H1 (cell line): Measurements from ENCODE around the gene MT4. TPM values are rescaled to one million over a fixed set of nuclear protein-coding genes. Genes with fewer than 3 reads are reported as not detected.

Source experiments
- CTCF ChIA-PET: fragments of 300-600 bp; sonication (Branson Sonifier 250); formaldehyde crosslinking; loops from one replicate; lab custom pipeline; 2021; ENCODE audit not compliant: partially characterized antibody; lab: Charles Lee
- POLR2A ChIA-PET: fragments of 300-600 bp; sonication (Branson Sonifier 250); formaldehyde crosslinking; loops from one replicate; lab custom pipeline; 2021; ENCODE audit warnings: inconsistent platforms; ENCODE audit not compliant: partially characterized antibody; lab: Charles Lee
- DNase-seq, 2 experiments: peaks; one replicate each; pipeline versions ENCODE4 v3.0.0 to v3.0.0-alpha.2; 2010 to 2022; ENCODE audit warnings: low spot score in 2 of 2, low read depth in 1 of 2, mixed read lengths in 1 of 2
- FAIRE-seq: peaks from 2 replicates; lab custom pipeline; 2011; peaks lifted over from hg19 to GRCh38; lab: Jason Lieb, UNC
- H2AFZ ChIP-seq: 2 replicates; pipeline ENCODE4 v1.8.1; 2012; ENCODE audit warnings: low read length, inconsistent platforms
- H2AK5ac ChIP-seq: 2 replicates; pipeline ENCODE4 v1.6.1; 2013; ENCODE audit warnings: low read depth, low read length
- H2BK120ac ChIP-seq: replicated peaks from 2 replicates; pipeline ENCODE3; 2013; ENCODE audit warnings: low read depth, low read length, inconsistent platforms
- H2BK12ac ChIP-seq: 2 replicates; pipeline ENCODE4 v1.6.1; 2013; ENCODE audit warnings: low read depth, low read length
- H2BK15ac ChIP-seq: 2 replicates; pipeline ENCODE4 v1.6.1; 2013; ENCODE audit warnings: low read length
- H2BK20ac ChIP-seq: 2 replicates; pipeline ENCODE4 v1.6.1; 2013; ENCODE audit warnings: low read length
- H2BK5ac ChIP-seq: 2 replicates; pipeline ENCODE4 v1.6.1; 2013; ENCODE audit warnings: low read depth, low read length
- H3K14ac ChIP-seq: 2 replicates; pipeline ENCODE4 v1.6.1; 2013; ENCODE audit warnings: inconsistent platforms; ENCODE audit not compliant: insufficient read length
- H3K18ac ChIP-seq: 2 replicates; pipeline ENCODE4 v1.6.1; 2013; ENCODE audit warnings: low read length; ENCODE audit errors: extremely low read depth
- H3K23ac ChIP-seq: 2 replicates; pipeline ENCODE4 v1.6.1; 2013; ENCODE audit warnings: inconsistent platforms; ENCODE audit not compliant: insufficient read length
- H3K23me2 ChIP-seq: 2 replicates; pipeline ENCODE4 v1.6.1; 2013; ENCODE audit warnings: low read depth, low read length
- H3K27ac ChIP-seq: 2 replicates; pipeline ENCODE4 v1.6.1; 2011; ENCODE audit warnings: low read depth, low read length, inconsistent platforms
- H3K27me3 ChIP-seq, 4 experiments: replicated peaks in 1 of 4; 1 replicate in 1 of 4; 2 replicates in 3 of 4; pipeline versions ENCODE4 v1.6.1 to v1.8.1; 2011 to 2013; ENCODE audit warnings: low read length in 3 of 4, mild to moderate bottlenecking in 3 of 4, inconsistent platforms in 2 of 4, mixed read lengths in 2 of 4, moderate library complexity in 1 of 4; ENCODE audit not compliant: control insufficient read depth in 3 of 4, insufficient read depth in 3 of 4; ENCODE audit errors: extremely low read depth in 1 of 4
- H3K36me3 ChIP-seq, 4 experiments: 2 replicates each; pipeline versions ENCODE4 v1.6.1 to v1.8.1; 2011 to 2013; ENCODE audit warnings: mild to moderate bottlenecking in 4 of 4, low read length in 3 of 4, moderate library complexity in 2 of 4, control low read depth in 1 of 4, inconsistent platforms in 1 of 4; ENCODE audit not compliant: insufficient read depth in 4 of 4, control insufficient read depth in 2 of 4
- H3K4ac ChIP-seq: replicated peaks from 2 replicates; pipeline ENCODE3; 2013; ENCODE audit warnings: low read length, low read depth, mixed read lengths, inconsistent platforms; ENCODE audit not compliant: insufficient read length
- H3K4me1 ChIP-seq, 4 experiments: replicated peaks in 1 of 4; 1 replicate in 1 of 4; 2 replicates in 3 of 4; pipeline versions ENCODE4 v1.6.1 to v1.8.1; 2011 to 2013; ENCODE audit warnings: low read length in 3 of 4, inconsistent platforms in 2 of 4, mixed read lengths in 1 of 4; ENCODE audit not compliant: insufficient read depth in 4 of 4, control insufficient read depth in 3 of 4
- H3K4me2 ChIP-seq, 2 experiments: 2 replicates each; pipeline versions ENCODE4 v1.6.1 to v1.8.1; 2011 to 2013; ENCODE audit warnings: low read depth in 2 of 2, low read length in 2 of 2, control low read depth in 1 of 2, inconsistent platforms in 1 of 2, mild to moderate bottlenecking in 1 of 2; ENCODE audit not compliant: insufficient read depth in 1 of 2
- H3K4me3 ChIP-seq, 4 experiments: fragments of 200-600, 300-600 bp in 1 of 4; sonication (generic), shearing (Covaris generic), sonication (Bioruptor Twin) in 1 of 4; 2 replicates each; pipeline versions ENCODE4 v1.5.1 to v1.8.1; 2011 to 2016; ENCODE audit warnings: low read length in 4 of 4, low read depth in 3 of 4, control low read depth in 2 of 4, inconsistent platforms in 2 of 4, mild to moderate bottlenecking in 2 of 4, mixed read lengths in 1 of 4, moderate library complexity in 1 of 4; ENCODE audit not compliant: insufficient read depth in 2 of 4; ENCODE audit errors: extremely low read depth in 1 of 4
- H3K56ac ChIP-seq: replicated peaks from 2 replicates; pipeline ENCODE3; 2013; ENCODE audit warnings: low read depth, mild to moderate bottlenecking, mixed read lengths, low read length, inconsistent platforms; ENCODE audit not compliant: insufficient read length
- H3K79me1 ChIP-seq: 2 replicates; pipeline ENCODE4 v1.6.1; 2013; ENCODE audit warnings: low read depth, low read length, control low read depth
- H3K79me2 ChIP-seq, 2 experiments: 2 replicates each; pipeline versions ENCODE4 v1.6.1 to v1.8.1; 2012 to 2013; ENCODE audit warnings: low read length in 2 of 2, mild to moderate bottlenecking in 2 of 2, inconsistent platforms in 1 of 2; ENCODE audit not compliant: insufficient read depth in 2 of 2, control insufficient read depth in 1 of 2
- H3K9ac ChIP-seq, 4 experiments: replicated peaks in 1 of 4; 1 replicate in 1 of 4; 2 replicates in 3 of 4; pipeline versions ENCODE4 v1.6.1 to v1.8.1; 2011 to 2013; ENCODE audit warnings: low read depth in 3 of 4, low read length in 3 of 4, control low read depth in 2 of 4, mild to moderate bottlenecking in 2 of 4, moderate library complexity in 2 of 4, inconsistent platforms in 1 of 4; ENCODE audit errors: extremely low read depth in 1 of 4
- H3K9me3 ChIP-seq, 2 experiments: 2 replicates each; pipeline versions ENCODE4 v1.6.1 to v1.8.1; 2012 to 2013; ENCODE audit warnings: mild to moderate bottlenecking in 2 of 2, moderate library complexity in 2 of 2, control low read depth in 1 of 2, inconsistent platforms in 1 of 2, low read depth in 1 of 2, low read length in 1 of 2, mixed read lengths in 1 of 2; ENCODE audit not compliant: insufficient read depth in 2 of 2
- H4K20me1 ChIP-seq, 2 experiments: replicated peaks in 1 of 2; 2 replicates each; pipeline versions ENCODE3 to v1.8.1; 2011 to 2013; ENCODE audit warnings: inconsistent platforms in 2 of 2, low read length in 2 of 2, mild to moderate bottlenecking in 1 of 2; ENCODE audit not compliant: insufficient read depth in 2 of 2, control insufficient read depth in 1 of 2
- H4K5ac ChIP-seq: 2 replicates; pipeline ENCODE4 v1.6.1; 2013; ENCODE audit warnings: low read length, low read depth, mixed read lengths, inconsistent platforms; ENCODE audit not compliant: insufficient read length
- H4K8ac ChIP-seq: 2 replicates; pipeline ENCODE4 v1.8.0; 2013; ENCODE audit warnings: mild to moderate bottlenecking, moderate library complexity, low read length, inconsistent platforms; ENCODE audit not compliant: insufficient read depth; ENCODE audit errors: extremely low read depth
- H4K91ac ChIP-seq: replicated peaks from 2 replicates; pipeline ENCODE3; 2013; ENCODE audit warnings: low read length, mixed read lengths, inconsistent platforms; ENCODE audit not compliant: insufficient read length
- ASH2L ChIP-seq: fragments of 200-600, 300-600 bp; sonication (generic); IDR thresholded peaks from one replicate; pipeline ENCODE4 v1.7.1; 2017; ENCODE audit warnings: low read length
- BRCA1 ChIP-seq: IDR thresholded peaks from 2 replicates; pipeline ENCODE4 v1.6.1; 2012; ENCODE audit warnings: low read depth, low read length, improper control_type of control experiment
- CTBP2 ChIP-seq: IDR thresholded peaks from 2 replicates; pipeline ENCODE4 v1.7.0; 2011; ENCODE audit warnings: borderline replicate concordance, mild to moderate bottlenecking, moderate library complexity, mixed read lengths, low read length; ENCODE audit not compliant: insufficient read depth, insufficient read length
- KDM5A ChIP-seq: fragments of 200-600 bp; IDR thresholded peaks from 2 replicates; pipeline ENCODE4 v1.7.1; 2012; ENCODE audit warnings: mild to moderate bottlenecking, low read length, inconsistent platforms, mixed read lengths
- NANOG ChIP-seq: IDR thresholded peaks from 2 replicates; pipeline ENCODE4 v1.6.1; 2011; ENCODE audit warnings: low read length, low read depth, mild to moderate bottlenecking, inconsistent platforms; ENCODE audit not compliant: insufficient read depth, poor library complexity, severe bottlenecking
- NRF1 ChIP-seq: IDR thresholded peaks from 2 replicates; pipeline ENCODE4 v1.6.1; 2011; ENCODE audit warnings: mild to moderate bottlenecking, low read depth, low read length, improper control_type of control experiment
- PHF8 ChIP-seq: fragments of 200-600 bp; sonication (generic); conservative IDR thresholded peaks from 2 replicates; pipeline ENCODE4 v1.7.1; 2012; ENCODE audit warnings: low read depth, mild to moderate bottlenecking, inconsistent platforms, low read length, moderate library complexity
- POLR2A ChIP-seq, 2 experiments: IDR thresholded peaks; 1 replicate in 1 of 2; 2 replicates in 1 of 2; pipeline ENCODE4 v1.6.1; 2011; ENCODE audit warnings: low read depth in 2 of 2, low read length in 2 of 2, mild to moderate bottlenecking in 2 of 2; ENCODE audit errors: control extremely low read depth in 1 of 2
- RFX5 ChIP-seq: IDR thresholded peaks from 2 replicates; pipeline ENCODE4 v1.6.1; 2011; ENCODE audit warnings: low read depth, low read length, improper control_type of control experiment, borderline replicate concordance
- SP2 ChIP-seq: IDR thresholded peaks from 2 replicates; pipeline ENCODE4 v1.6.1; 2012; ENCODE audit warnings: mild to moderate bottlenecking, low read length, inconsistent platforms
- SP4 ChIP-seq: IDR thresholded peaks from 2 replicates; pipeline ENCODE4 v1.6.1; 2012; ENCODE audit warnings: low read length, inconsistent platforms
- TAF7 ChIP-seq: optimal IDR thresholded peaks from 2 replicates; pipeline ENCODE3; 2011; ENCODE audit warnings: low read depth, mild to moderate bottlenecking, inconsistent platforms, low read length, moderate library complexity, borderline replicate concordance
- TCF12 ChIP-seq: IDR thresholded peaks from 2 replicates; pipeline ENCODE4 v1.6.1; 2011; ENCODE audit warnings: low read depth, mild to moderate bottlenecking, low read length
- ZNF274 ChIP-seq: IDR thresholded peaks from 2 replicates; pipeline ENCODE4 v1.7.0; 2012; ENCODE audit warnings: low read length, borderline replicate concordance; ENCODE audit errors: extremely low read depth
- WGBS, 2 experiments: shearing (Covaris generic) in 1 of 2; methylation state at CpG; one replicate each; pipeline versions ENCODE4 v1.1.6 to v1.1.7; 2013 to 2015; ENCODE audit warnings: low lambda C conversion rate in 2 of 2, mixed read lengths in 2 of 2, inconsistent platforms in 1 of 2, low coverage in 1 of 2, missing lambda C conversion rate in 1 of 2; ENCODE audit not compliant: insufficient replicate concordance in 2 of 2, insufficient coverage in 1 of 2, insufficient read length in 1 of 2; ENCODE audit errors: extremely low coverage in 1 of 2, missing lambda C conversion rate in 1 of 2; 5-methylcytosine and 5-hydroxymethylcytosine counted together
- polyA plus RNA-seq, 7 experiments: library from polyadenylated mRNA; depleted of rRNA in 3 of 7; stranded (reverse) in 5 of 7; unstranded in 2 of 7; fragments of >200 nt in 5 of 7; fragments of 200-250 nt in 2 of 7; gene quantifications; 1 replicate in 5 of 7; 2 replicates in 1 of 7; 4 replicates in 1 of 7; pipeline versions ENCODE4 v1.2.1 to v1.2.3, GENCODE V29; 2011 to 2013; ENCODE audit warnings: missing spikeins in 2 of 7, mixed read lengths in 2 of 7
- total RNA-seq: library from RNA; stranded (reverse); fragmentation: NEBNext Ultra II Directional; extraction: Animal tissue kit (Norgen Biotek cat#: 25700); gene quantifications from 2 replicates; pipeline ENCODE4 v1.2.1, GENCODE V29; 2021

Gene MT4
- total and polyA plus RNA-seq, 2 of the 8 experiments (the other 6 are each of a cell fraction or from before 2014, with no cell fraction given), result not detected

- Histone ChIP-seq H2BK15ac (no peak overlapping the region), H2AK5ac (no peak overlapping the region), H2BK120ac (no peak overlapping the region), H3K27ac (no peak overlapping the region)
- POLR2A ChIA-PET, result interaction anchor here (1.2 kb wide), 1 partner anchor 23 kb away, joined by 3 read pairs; no protein-coding TSS in a partner anchor
- TF ChIP-seq PHF8 (no peak), KDM5A (no peak), BRCA1 (no peak), POLR2A (IDR thresholded peaks at IDR 0.05; ENCODE audit: control extremely low read depth in 1 of 2, low read depth in 2 of 2, low read length in 2 of 2) (no peak), SP4 (no peak), TCF12 (no peak), CTBP2 (no peak), NRF1 (no peak), ASH2L (no peak), NANOG (no peak), SP2 (no peak), RFX5 (no peak), TAF7 (no peak), ZNF274 (no peak)
- TF ChIP-seq, all 59 proteins: peak for 0
- Histone ChIP-seq H3K4me1 (no peaks in the 10 kb centered on the region), H3K79me1 (no peaks in the 10 kb centered on the region), H4K91ac (no peak overlapping the region), H3K9me3 (peaks cover 4 to 6% of the 10 kb centered on the region in 2 experiments; a peak in 2 of 4 replicates), H3K23me2 (no peaks in the 10 kb centered on the region), H3K23ac (no peak overlapping the region), H3K36me3 (no peaks in the 10 kb centered on the region), H4K20me1 (no peaks in the 10 kb centered on the region), H3K4me2 (no peak overlapping the region), H2BK12ac (no peak overlapping the region), H4K8ac (no peak overlapping the region), H2BK20ac (no peak overlapping the region), H3K4ac (no peak overlapping the region), H3K79me2 (no peaks in the 10 kb centered on the region), H2AFZ (no peak overlapping the region), H4K5ac (no peak overlapping the region), H3K56ac (no peak overlapping the region), H3K14ac (no peak overlapping the region), H2BK5ac (no peak overlapping the region), H3K18ac (no peak overlapping the region), H3K4me3 (no peak overlapping the region), H3K9ac (no peak overlapping the region), H3K27me3 (no peaks in the 10 kb centered on the region; a peak in 1 of 7 replicates)
- CTCF ChIA-PET, result interaction anchor here (0.7 to 4.6 kb wide), 24 partner anchors 8 to 226 kb away, joined by 3 to 39 read pairs (median 4); partner anchors contain the start of genes MT1A, MT1G and MT3
- 76% methylated on average over 4 of the region's 4 CpGs; no CpG with 5 or more reads in 1 of the 2 experiments for WGBS, 2 experiments
- DNase-seq, result no peak
- FAIRE-seq, result no peak
Measured at GRCh38 chr16:56577300-56577625, 12.4 kb downstream of the MT4 start.
